ENCODE data around the gene TGFBR3L. TPM values are rescaled to one million over a fixed set of nuclear protein-coding genes. Genes with fewer than 3 reads are reported as not detected.

Gene TGFBR3L
- total and polyA plus RNA-seq, 2 of the 13 experiments (the other 11 are each of a cell fraction or from before 2014, with no cell fraction given): 0.20 to 1.0 TPM

- POLR2A ChIA-PET: interaction anchor here (1.2 to 2.8 kb wide), 4 partner anchors 14 to 70 kb away, joined by 5 to 16 read pairs (median 6); partner anchors contain the start of genes LRRC8E and TIMM44
- TF ChIP-seq ZSCAN20 (CRISPR knock-in tag; IDR thresholded peaks at IDR 0.05; ENCODE audit: borderline replicate concordance): no peak
- TF ChIP-seq ZNF441 (CRISPR knock-in tag; IDR thresholded peaks at IDR 0.05; ENCODE audit: borderline replicate concordance): no peak
- TF ChIP-seq SMAD9 (CRISPR knock-in tag; IDR thresholded peaks at IDR 0.05): no peak
- TF ChIP-seq IRF2 (CRISPR knock-in tag; IDR thresholded peaks at IDR 0.05): no peak
- no peak for TF ChIP-seq KAT2B (IDR thresholded peaks at IDR 0.05; ENCODE audit: borderline replicate concordance, low read depth, low read length)
- TF ChIP-seq CEBPZ (IDR thresholded peaks at IDR 0.05; ENCODE audit: low read length): no peak
- TF ChIP-seq ZFY (CRISPR knock-in tag; IDR thresholded peaks at IDR 0.05): no peak
- no peak for TF ChIP-seq THYN1 (CRISPR knock-in tag; IDR thresholded peaks at IDR 0.05; ENCODE audit: borderline replicate concordance, low read depth)
- no peak for TF ChIP-seq MAZ (IDR thresholded peaks at IDR 0.05; ENCODE audit: borderline replicate concordance, low read depth, low read length)
- TF ChIP-seq MAZ (CRISPR knock-in tag; IDR thresholded peaks at IDR 0.05; ENCODE audit: low read depth): peak; percentile 50; the same call in 1 of the 2 replicates
- TF ChIP-seq KLF16 (CRISPR knock-in tag; IDR thresholded peaks at IDR 0.05): no peak
- 0 out of 2 replicates have a peak, but pooled peaks have one; percentile 7 for TF ChIP-seq ELF3 (CRISPR knock-in tag; IDR thresholded peaks at IDR 0.05)
- TF ChIP-seq ZNF329 (CRISPR knock-in tag; IDR thresholded peaks at IDR 0.05; ENCODE audit: low read depth): no peak
- TF ChIP-seq RFX1 (IDR thresholded peaks at IDR 0.05): peak; percentile 71
- no peak for TF ChIP-seq GATA4 (IDR thresholded peaks at IDR 0.05; ENCODE audit: borderline replicate concordance, low read depth)
- TF ChIP-seq ZNF768 (CRISPR knock-in tag; IDR thresholded peaks at IDR 0.05): no peak
- TF ChIP-seq NCOA5 (CRISPR knock-in tag; IDR thresholded peaks at IDR 0.05): no peak
- TF ChIP-seq YY1 (IDR thresholded peaks at IDR 0.05; ENCODE audit: insufficient read depth, insufficient replicate concordance, low read depth, low read length): peak; percentile 6
- no peak for TF ChIP-seq MIER3 (CRISPR knock-in tag; IDR thresholded peaks at IDR 0.05; ENCODE audit: borderline replicate concordance)
- no peak; the same call in 1 of the 2 replicates for TF ChIP-seq FOXC1 (CRISPR knock-in tag; IDR thresholded peaks at IDR 0.05; ENCODE audit: borderline replicate concordance)
- no peak for TF ChIP-seq ZFP36L2 (CRISPR knock-in tag; IDR thresholded peaks at IDR 0.05)
- TF ChIP-seq ZNF761 (CRISPR knock-in tag; conservative IDR thresholded peaks at IDR 0.05): no peak
- no peak for TF ChIP-seq NR2F6 (IDR thresholded peaks at IDR 0.05)
- TF ChIP-seq NR2F6 (CRISPR knock-in tag; IDR thresholded peaks at IDR 0.05): no peak
Observed at GRCh38 chr19:7874076-7874896, 40.3 kb upstream of the TGFBR3L start, which contains the start of gene PRR36. PRR36 (minus strand) TSS chr19:7874390; CDS start chr19:7873689, 701 bp downstream.

More at GRCh38 chr19:7874076-7874896, 40.3 kb upstream of the TGFBR3L start, which contains the start of gene PRR36:
- H3K9me3 ChIP-seq (ENCODE audit: low read length): no peaks in the 10 kb centered on the region
- in situ Hi-C loops (cut with HindIII; ENCODE audit: extremely low pct_ligation_motif_present, low pct_unique_long_range_greater_than_20kb) (no loop called here), intact Hi-C loops (cut with micrococcal nuclease; ENCODE audit: unreplicated experiment) (loop anchor here (10.0 kb wide), 1 partner anchor 1139 kb away; the partner anchor contains the start of genes GPR108 and TRIP10)
- peaks cover 50% of the 10 kb centered on the region for H3K4me1 ChIP-seq (ENCODE audit: insufficient read depth, low read length)
- DNase-seq (ENCODE audit: low spot score) (peak; percentile 58), ATAC-seq (peak; percentile 12; the same call in 2 of the 3 replicates), FAIRE-seq (no peak)
- H3K4me3 ChIP-seq (replicated peaks in 1 of 3; ENCODE audit: insufficient read depth in 1 of 3, low read depth in 2 of 3, low read length in 3 of 3): peak within 1 kb of the TSS; percentile 56 to 73 (median 59)
- no peak within 1 kb of the TSS for H3K27ac ChIP-seq (ENCODE audit: extremely low read length, insufficient read depth, low read length)
- H2AFZ ChIP-seq (ENCODE audit: low read length): no peak within 1 kb of the TSS
- no peaks in the 10 kb centered on the region for H3K79me2 ChIP-seq (ENCODE audit: insufficient read depth, low read length)
- H3K36me3 ChIP-seq (replicated peaks in 1 of 2; ENCODE audit: control insufficient read depth in 1 of 2, insufficient read depth in 2 of 2, low read length in 2 of 2): no peaks in the 10 kb centered on the region
- no peaks in the 10 kb centered on the region; the same call in 1 of the 2 replicates for H4K20me1 ChIP-seq (ENCODE audit: insufficient read depth, low read length)
- H3K27me3 ChIP-seq (ENCODE audit: control insufficient read depth in 1 of 2, insufficient read depth in 2 of 2, low read length in 2 of 2): peaks cover 0 to 4% of the 10 kb centered on the region in 2 experiments; a peak in 1 of 5 replicates
- 7% methylated on average over 23 of the region's 88 CpGs for WGBS (ENCODE audit: low lambda C conversion rate)
- no TSS peak for BruUV-seq (replicated peaks)
- CTCF ChIA-PET (ENCODE audit: low intra/inter-chr PET ratio, low total read pairs): no interaction called here
- peak within 1 kb of the TSS; percentile 97 for H3K4me2 ChIP-seq (ENCODE audit: low read depth, low read length)
- no peak within 1 kb of the TSS for H3K9ac ChIP-seq (ENCODE audit: insufficient read depth, low read depth, low read length)

All from HepG2 (cell line).